OCI-LY3 (cell line): ENCODE data around the gene TBL1XR1.
A peak's percentile ranks its signal among the peaks of the same experiment; 100 is the strongest.

Experiments used
- H2AFZ ChIP-seq: fragments of 200-600, 300-600 bp; shearing (Covaris generic); 2 replicates; pipeline ENCODE4 v1.6.0; 2014; ENCODE audit warnings: antibody characterized with exemption, low read depth, low read length
- H3K27ac ChIP-seq: fragments of 200-600, 300-600 bp; sonication (generic); 2 replicates; pipeline ENCODE4 v1.5.1; 2014; ENCODE audit warnings: mild to moderate bottlenecking, low read length, moderate library complexity, mixed read lengths
- H3K27me3 ChIP-seq: fragments of 200-600, 300-600 bp; sonication (generic); 2 replicates; pipeline ENCODE4 v1.6.1; 2014; ENCODE audit warnings: low read depth, low read length, mixed read lengths
- H3K36me3 ChIP-seq: fragments of 200-600, 300-600 bp; sonication (generic); replicated peaks from 2 replicates; pipeline ENCODE3; 2014; ENCODE audit warnings: low read depth, low read length, mixed read lengths
- H3K4me1 ChIP-seq: fragments of 300-600, 200-600 bp; sonication (generic); 2 replicates; pipeline ENCODE4 v1.6.1; 2014; ENCODE audit warnings: low read length, mixed read lengths
- H3K4me2 ChIP-seq: fragments of 200-600, 300-600 bp; sonication (generic); 2 replicates; pipeline ENCODE4 v1.6.1; 2014; ENCODE audit warnings: low read length, mixed read lengths
- H3K4me3 ChIP-seq: fragments of 300-600, 200-600 bp; sonication (generic); 2 replicates; pipeline ENCODE4 v1.5.1; 2014; ENCODE audit warnings: antibody characterized with exemption, mild to moderate bottlenecking, low read length, moderate library complexity
- H3K79me2 ChIP-seq: fragments of 300-600, 200-600 bp; shearing (Covaris generic); 2 replicates; pipeline ENCODE4 v1.6.1; 2014; ENCODE audit warnings: mild to moderate bottlenecking, low read length, mixed read lengths
- H3K9ac ChIP-seq: fragments of 300-600, 200-600 bp; shearing (Covaris generic); 2 replicates; pipeline ENCODE4 v1.6.0; 2014; ENCODE audit warnings: mild to moderate bottlenecking, low read length, moderate library complexity
- H3K9me3 ChIP-seq: fragments of 200-600, 300-600 bp; shearing (Covaris generic); 2 replicates; pipeline ENCODE4 v1.6.1; 2014; ENCODE audit warnings: low read length, mixed read lengths; ENCODE audit not compliant: insufficient read depth
- H4K20me1 ChIP-seq: fragments of 200-600, 300-600 bp; sonication (generic); 2 replicates; pipeline ENCODE4 v1.6.1; 2016; ENCODE audit warnings: low read length, mixed read lengths; ENCODE audit not compliant: insufficient read depth
- EZH2phosphoT487 ChIP-seq: fragments of 200-600 bp; shearing (Covaris generic); IDR thresholded peaks from 2 replicates; pipeline ENCODE4 v1.6.1; 2018; ENCODE audit warnings: antibody characterized with exemption, mixed run types, low read depth
- TF ChIP-seq, protein P1 (sequence below): fragments of 200-600, 300-600 bp; sonication (generic); IDR thresholded peaks from 2 replicates; pipeline ENCODE4 v1.5.1; 2014; ENCODE audit warnings: antibody characterized with exemption, low read length, low read depth

Gene TBL1XR1

DNA sequence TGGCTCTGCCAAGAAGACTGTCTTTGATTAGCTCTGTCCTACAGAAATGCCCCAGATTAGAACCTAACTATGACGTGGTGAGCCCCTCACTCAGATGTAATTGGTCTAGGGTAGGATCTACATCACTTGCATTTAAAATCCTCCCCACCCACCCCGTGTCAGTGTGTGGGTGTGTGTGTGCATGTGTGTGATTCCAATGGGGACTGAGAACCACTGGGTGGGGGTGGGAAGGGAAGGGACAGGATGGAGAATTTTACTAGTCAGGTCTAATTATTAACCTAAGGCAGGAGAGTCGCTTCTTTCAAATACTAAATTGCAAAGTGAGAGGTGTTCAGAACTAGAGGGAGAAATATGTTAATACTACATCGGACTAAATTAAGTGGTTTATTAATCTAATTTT, 91.7 kb downstream of the TBL1XR1 start:
- Histone ChIP-seq H3K4me1 (peaks cover 43% of the 10 kb centered on the region), H3K79me2 (peaks cover 100% of the 10 kb centered on the region), H3K4me2 (peak overlapping the region; percentile 87)

DNA sequence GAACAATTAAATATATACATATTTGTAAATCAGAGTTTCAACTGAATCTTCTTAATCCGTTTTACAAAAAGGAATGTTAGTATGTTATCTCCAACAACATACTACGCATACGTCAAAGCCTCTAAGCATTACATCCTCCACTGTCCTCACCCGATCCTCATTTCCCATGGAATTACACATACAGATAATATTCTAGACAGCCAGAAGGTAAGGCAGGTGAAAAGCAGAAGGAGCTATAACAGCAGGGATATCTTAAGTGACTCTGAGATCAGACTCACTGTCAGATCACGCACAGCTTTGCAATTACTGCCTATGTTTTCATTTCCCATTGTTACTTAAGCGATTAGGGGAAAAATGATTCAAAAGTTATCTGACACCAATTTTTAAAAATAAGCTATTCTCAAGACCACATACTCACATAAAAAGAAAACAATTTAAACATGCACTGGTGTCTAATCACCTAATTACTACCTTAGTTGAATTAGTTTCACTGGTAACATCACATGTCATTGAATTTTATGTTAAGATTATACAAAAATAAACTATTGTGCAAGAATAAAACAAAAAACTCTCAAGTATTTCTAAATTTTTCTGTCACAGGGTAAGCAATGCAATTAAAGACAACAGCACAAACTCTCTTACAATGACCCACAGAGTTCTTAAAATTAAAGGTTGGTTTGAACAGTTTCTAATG, 92.8 kb downstream of the TBL1XR1 start:
- Histone ChIP-seq H3K27me3 (no peaks in the 10 kb centered on the region), H4K20me1 (peaks cover 99% of the 10 kb centered on the region), H3K4me1 (peaks cover 31% of the 10 kb centered on the region), H3K9me3 (no peaks in the 10 kb centered on the region), H3K9ac (no peak overlapping the region), H3K4me3 (no peak overlapping the region), H3K79me2 (peaks cover 100% of the 10 kb centered on the region), H3K4me2 (no peak overlapping the region), H3K36me3 (peaks cover under 1% of the 10 kb centered on the region), H3K27ac (no peak overlapping the region), H2AFZ (no peak overlapping the region)
- no peak for TF ChIP-seq EZH2phosphoT487
- TF ChIP-seq, protein P1, sequence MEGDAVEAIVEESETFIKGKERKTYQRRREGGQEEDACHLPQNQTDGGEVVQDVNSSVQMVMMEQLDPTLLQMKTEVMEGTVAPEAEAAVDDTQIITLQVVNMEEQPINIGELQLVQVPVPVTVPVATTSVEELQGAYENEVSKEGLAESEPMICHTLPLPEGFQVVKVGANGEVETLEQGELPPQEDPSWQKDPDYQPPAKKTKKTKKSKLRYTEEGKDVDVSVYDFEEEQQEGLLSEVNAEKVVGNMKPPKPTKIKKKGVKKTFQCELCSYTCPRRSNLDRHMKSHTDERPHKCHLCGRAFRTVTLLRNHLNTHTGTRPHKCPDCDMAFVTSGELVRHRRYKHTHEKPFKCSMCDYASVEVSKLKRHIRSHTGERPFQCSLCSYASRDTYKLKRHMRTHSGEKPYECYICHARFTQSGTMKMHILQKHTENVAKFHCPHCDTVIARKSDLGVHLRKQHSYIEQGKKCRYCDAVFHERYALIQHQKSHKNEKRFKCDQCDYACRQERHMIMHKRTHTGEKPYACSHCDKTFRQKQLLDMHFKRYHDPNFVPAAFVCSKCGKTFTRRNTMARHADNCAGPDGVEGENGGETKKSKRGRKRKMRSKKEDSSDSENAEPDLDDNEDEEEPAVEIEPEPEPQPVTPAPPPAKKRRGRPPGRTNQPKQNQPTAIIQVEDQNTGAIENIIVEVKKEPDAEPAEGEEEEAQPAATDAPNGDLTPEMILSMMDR: no peak

More for the DNA sequence above, 91.7 kb downstream of the TBL1XR1 start:
- Histone ChIP-seq H3K9ac (no peak overlapping the region), H3K27me3 (no peaks in the 10 kb centered on the region), H3K36me3 (no peaks in the 10 kb centered on the region), H3K4me3 (peak overlapping the region; percentile 62), H2AFZ (no peak overlapping the region), H3K9me3 (no peaks in the 10 kb centered on the region), H4K20me1 (peaks cover 99% of the 10 kb centered on the region), H3K27ac (no peak overlapping the region)
- TF ChIP-seq EZH2phosphoT487: no peak
- TF ChIP-seq, protein P1: no peak

DNA sequence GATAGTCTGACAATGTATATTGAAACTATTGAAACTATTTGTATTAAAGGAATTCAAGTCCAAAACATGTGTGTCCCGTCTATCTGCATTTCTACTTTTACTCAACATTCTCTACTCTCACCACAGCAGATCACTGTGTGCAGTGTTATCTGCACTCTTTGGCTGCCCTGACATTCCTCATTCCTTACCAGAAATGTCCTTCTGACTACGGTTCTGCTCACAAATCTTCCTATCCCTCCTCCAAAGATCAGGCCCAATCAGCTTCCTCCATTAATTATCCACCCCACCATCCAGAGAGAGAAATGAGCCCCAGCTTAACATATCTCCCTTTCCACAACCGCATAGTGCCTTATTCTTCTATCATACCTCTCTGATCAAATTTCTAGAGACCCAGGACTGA, 94.7 kb downstream of the TBL1XR1 start:
- Histone ChIP-seq H3K27me3 (no peaks in the 10 kb centered on the region), H3K4me3 (no peak overlapping the region), H3K36me3 (peaks cover 5% of the 10 kb centered on the region), H3K27ac (no peak overlapping the region), H3K9me3 (no peaks in the 10 kb centered on the region), H4K20me1 (peaks cover 97% of the 10 kb centered on the region), H3K4me2 (no peak overlapping the region), H3K79me2 (peaks cover 99% of the 10 kb centered on the region), H2AFZ (no peak overlapping the region), H3K9ac (no peak overlapping the region), H3K4me1 (peaks cover 24% of the 10 kb centered on the region)
- TF ChIP-seq, protein P1: no peak
- no peak for TF ChIP-seq EZH2phosphoT487

DNA sequence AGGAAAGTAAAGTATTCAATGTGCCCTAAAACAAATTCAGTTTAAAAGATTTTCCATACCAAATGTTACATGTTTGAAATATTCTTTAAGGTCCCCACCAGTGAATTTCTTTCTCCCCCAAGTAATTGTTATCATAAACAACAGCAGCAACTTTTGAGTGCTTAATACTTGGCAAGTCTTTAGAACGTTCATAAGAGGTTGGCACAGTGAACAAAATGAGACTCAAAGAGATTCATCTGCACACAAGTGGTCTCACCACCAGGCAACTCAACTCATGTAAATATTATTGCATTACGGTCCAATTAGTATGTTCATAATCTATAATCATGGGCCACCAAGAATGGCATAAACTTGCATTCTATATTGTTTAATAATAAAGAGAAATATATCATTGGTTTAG, 98.7 kb downstream of the TBL1XR1 start:
- H3K4me2 ChIP-seq: no peak overlapping the region
- no peak overlapping the region for H3K9ac ChIP-seq
- peaks cover 97% of the 10 kb centered on the region for H4K20me1 ChIP-seq
- no peaks in the 10 kb centered on the region for H3K4me1 ChIP-seq
- H3K27me3 ChIP-seq: no peaks in the 10 kb centered on the region
- no peak overlapping the region for H3K4me3 ChIP-seq
- no peak for TF ChIP-seq EZH2phosphoT487
- TF ChIP-seq, protein P1: no peak
- peaks cover 33% of the 10 kb centered on the region for H3K36me3 ChIP-seq
- no peak overlapping the region for H3K27ac ChIP-seq
- H3K9me3 ChIP-seq: no peaks in the 10 kb centered on the region
- H2AFZ ChIP-seq: no peak overlapping the region
- peaks cover 99% of the 10 kb centered on the region for H3K79me2 ChIP-seq
